Liver (tissue), 9 donors: ENCODE results near the gene SRGAP3. TPM values are rescaled to one million over a fixed set of nuclear protein-coding genes. Genes with fewer than 3 reads are reported as not detected.

Experiments used
- DNase-seq: peaks from one replicate; pipeline ENCODE4 v3.0.0-alpha.2; 2017; ENCODE audit warnings: low spot score
- H3K27ac ChIP-seq, 2 donors: one replicate each; pipeline ENCODE4 v1.7.0; 2013; ENCODE audit warnings: inconsistent platforms in 2 of 2, low read length in 2 of 2, control low read depth in 1 of 2, low read depth in 1 of 2, mild to moderate bottlenecking in 1 of 2
- H3K27me3 ChIP-seq, 4 donors: one replicate each; pipeline versions ENCODE4 v1.6.1 to v1.7.0; 2013; ENCODE audit warnings: low read length in 3 of 4, inconsistent platforms in 1 of 4, mild to moderate bottlenecking in 1 of 4, moderate library complexity in 1 of 4; ENCODE audit not compliant: control insufficient read depth in 4 of 4, insufficient read depth in 4 of 4
- H3K36me3 ChIP-seq, 4 donors: one replicate each; pipeline versions ENCODE4 v1.6.1 to v1.7.0; 2013; ENCODE audit warnings: low read length in 3 of 4, mild to moderate bottlenecking in 3 of 4, low read depth in 1 of 4, moderate library complexity in 1 of 4; ENCODE audit not compliant: control insufficient read depth in 4 of 4, insufficient read depth in 3 of 4
- H3K4me1 ChIP-seq, 4 donors: one replicate each; pipeline versions ENCODE4 v1.6.1 to v1.7.0; 2013; ENCODE audit warnings: low read length in 3 of 4, mild to moderate bottlenecking in 3 of 4, moderate library complexity in 1 of 4; ENCODE audit not compliant: control insufficient read depth in 4 of 4, insufficient read depth in 4 of 4
- H3K4me3 ChIP-seq, 3 donors: one replicate each; pipeline versions ENCODE4 v1.6.1 to v1.7.0; 2013; ENCODE audit warnings: low read length in 3 of 3, control low read depth in 1 of 3, low read depth in 1 of 3, mild to moderate bottlenecking in 1 of 3
- H3K9ac ChIP-seq, 2 donors: one replicate each; pipeline ENCODE4 v1.7.0; 2013; ENCODE audit warnings: low read length in 2 of 2, mild to moderate bottlenecking in 2 of 2, moderate library complexity in 2 of 2, control low read depth in 1 of 2, low read depth in 1 of 2
- H3K9me3 ChIP-seq, 4 donors: one replicate each; pipeline versions ENCODE4 v1.6.1 to v1.7.0; 2013; ENCODE audit warnings: low read length in 3 of 4; ENCODE audit not compliant: control insufficient read depth in 4 of 4
- ATF3 ChIP-seq: IDR thresholded peaks from 2 replicates; pipeline ENCODE4 v1.6.1; 2016; ENCODE audit warnings: antibody characterized with exemption
- EGR1 ChIP-seq, 2 donors: IDR thresholded peaks; 2 replicates each; pipeline ENCODE4 v1.6.1; 2016 to 2018; ENCODE audit warnings: antibody characterized with exemption in 2 of 2, low read depth in 2 of 2
- FOXA1 ChIP-seq: IDR thresholded peaks from 2 replicates; pipeline ENCODE4 v1.6.1; 2016; ENCODE audit warnings: antibody characterized with exemption
- FOXA2 ChIP-seq: IDR thresholded peaks from 2 replicates; pipeline ENCODE4 v1.6.1; 2016; ENCODE audit warnings: antibody characterized with exemption
- HNF4G ChIP-seq: IDR thresholded peaks from 2 replicates; pipeline ENCODE4 v1.6.1; 2016; ENCODE audit warnings: antibody characterized with exemption
- JUND ChIP-seq, 2 donors: IDR thresholded peaks; 2 replicates each; pipeline ENCODE4 v1.6.1; 2016; ENCODE audit warnings: antibody characterized with exemption in 2 of 2
- REST ChIP-seq: IDR thresholded peaks from 2 replicates; pipeline ENCODE4 v1.6.1; 2016; ENCODE audit warnings: antibody characterized with exemption, mild to moderate bottlenecking
- RXRA ChIP-seq, 2 donors: IDR thresholded peaks; 2 replicates each; pipeline ENCODE4 v1.6.1; 2017 to 2018; ENCODE audit warnings: antibody characterized with exemption in 2 of 2, mild to moderate bottlenecking in 1 of 2
- TAF1 ChIP-seq: conservative IDR thresholded peaks from 2 replicates; pipeline ENCODE4 v1.6.1; 2016; ENCODE audit warnings: antibody characterized with exemption, mild to moderate bottlenecking
- YY1 ChIP-seq: IDR thresholded peaks from 2 replicates; pipeline ENCODE4 v1.6.1; 2016; ENCODE audit warnings: antibody characterized with exemption, mild to moderate bottlenecking
- WGBS: extraction: QIAGEN DNeasy Blood & Tissue Kit; methylation state at CpG from one replicate; pipeline ENCODE4 v1.1.7; 2013; 5-methylcytosine and 5-hydroxymethylcytosine counted together
- polyA plus RNA-seq, 2 donors: library from polyadenylated mRNA; stranded (reverse) in 1 of 2; unstranded in 1 of 2; fragments of 200-250 nt in 1 of 2; fragments of >200 nt in 1 of 2; fragmentation: Nextera tagmentation in 1 of 2; extraction: Ambion mirVana in 1 of 2; gene quantifications; one replicate each; pipeline versions ENCODE4 v1.2.1 to v1.2.3, GENCODE V29; 2013 to 2015
- total RNA-seq, 2 donors: library from RNA; depleted of rRNA; stranded (reverse); fragments of >200 nt; gene quantifications; one replicate each; pipeline ENCODE4 v1.2.3, GENCODE V29; 2014
- TF ChIP-seq, protein P1 (sequence below): fragments of 150-350 bp; IDR thresholded peaks from 2 replicates; pipeline ENCODE4 v1.5.1; 2017; ENCODE audit warnings: improper control_type of control experiment, low read depth, low read length; ENCODE audit not compliant: missing input control
- TF ChIP-seq, protein P2 (sequence below): IDR thresholded peaks from 2 replicates; pipeline ENCODE4 v1.6.1; 2016; ENCODE audit warnings: antibody characterized with exemption
- donor health status: healthy.
- donor health status: healthy.
- donor health status: healthy.
- donor health status: healthy.
- donor health status: healthy.

SRGAP3 gene
- total and polyA plus RNA-seq, 4 donors: 0.61 to 4.2 (median 1.6) TPM

DNA sequence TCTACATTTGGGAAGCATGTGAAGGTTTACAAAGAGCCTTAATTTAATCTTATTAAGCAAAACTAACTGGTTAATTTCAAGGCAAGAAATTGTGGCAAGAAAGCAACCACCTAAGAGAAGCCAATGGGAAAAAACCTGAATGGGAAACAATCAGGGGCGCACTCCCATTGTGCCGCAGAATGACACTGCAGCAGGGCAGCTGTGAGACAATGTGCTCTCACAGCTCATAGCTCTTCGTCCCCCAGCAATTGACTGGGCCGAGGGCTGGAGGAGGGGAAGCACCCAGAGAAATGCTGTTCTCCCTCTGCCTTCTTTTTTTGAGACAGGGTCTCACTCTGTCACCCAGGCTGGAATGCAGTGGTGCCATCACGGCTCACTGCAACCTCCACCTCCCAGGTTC is 192.9 kb downstream of the SRGAP3 start:
- Histone ChIP-seq H3K9me3 (no peaks in the 10 kb centered on the region), H3K36me3 (no peaks in the 10 kb centered on the region), H3K9ac (no peak overlapping the region), H3K4me3 (no peak overlapping the region), H3K27me3 (no peaks in the 10 kb centered on the region), H3K4me1 (no peaks in the 10 kb centered on the region), H3K27ac (no peak overlapping the region)
- DNase-seq: no peak
- TF ChIP-seq FOXA1: no peak
- TF ChIP-seq YY1: no peak
- TF ChIP-seq HNF4G: no peak
- TF ChIP-seq, protein P1, sequence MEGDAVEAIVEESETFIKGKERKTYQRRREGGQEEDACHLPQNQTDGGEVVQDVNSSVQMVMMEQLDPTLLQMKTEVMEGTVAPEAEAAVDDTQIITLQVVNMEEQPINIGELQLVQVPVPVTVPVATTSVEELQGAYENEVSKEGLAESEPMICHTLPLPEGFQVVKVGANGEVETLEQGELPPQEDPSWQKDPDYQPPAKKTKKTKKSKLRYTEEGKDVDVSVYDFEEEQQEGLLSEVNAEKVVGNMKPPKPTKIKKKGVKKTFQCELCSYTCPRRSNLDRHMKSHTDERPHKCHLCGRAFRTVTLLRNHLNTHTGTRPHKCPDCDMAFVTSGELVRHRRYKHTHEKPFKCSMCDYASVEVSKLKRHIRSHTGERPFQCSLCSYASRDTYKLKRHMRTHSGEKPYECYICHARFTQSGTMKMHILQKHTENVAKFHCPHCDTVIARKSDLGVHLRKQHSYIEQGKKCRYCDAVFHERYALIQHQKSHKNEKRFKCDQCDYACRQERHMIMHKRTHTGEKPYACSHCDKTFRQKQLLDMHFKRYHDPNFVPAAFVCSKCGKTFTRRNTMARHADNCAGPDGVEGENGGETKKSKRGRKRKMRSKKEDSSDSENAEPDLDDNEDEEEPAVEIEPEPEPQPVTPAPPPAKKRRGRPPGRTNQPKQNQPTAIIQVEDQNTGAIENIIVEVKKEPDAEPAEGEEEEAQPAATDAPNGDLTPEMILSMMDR: no peak
- WGBS: 76% methylated on average over 5 of the region's 5 CpGs

GRCh38 chr3:9047452-9048346 is 201.7 kb downstream of the SRGAP3 start:
- H3K4me1 ChIP-seq: no peaks in the 10 kb centered on the region
- H3K36me3 ChIP-seq: peaks cover 0 to 3% (median 0%) of the 10 kb centered on the region in 4 donors
- 92% methylated on average over 20 of the region's 20 CpGs for WGBS
- no peak overlapping the region for H3K4me3 ChIP-seq
- DNase-seq: no peak
- no peak overlapping the region for H3K9ac ChIP-seq
- H3K27ac ChIP-seq: no peak overlapping the region
- H3K27me3 ChIP-seq: no peaks in the 10 kb centered on the region
- no peaks in the 10 kb centered on the region for H3K9me3 ChIP-seq
- no peak for TF ChIP-seq JUND (IDR thresholded peaks at IDR 0.05)

- H3K27me3 ChIP-seq: no peaks in the 10 kb centered on the region
- H3K27ac ChIP-seq: no peak overlapping the region
- peaks cover 0 to under 1% (median 0%) of the 10 kb centered on the region in 4 donors for H3K36me3 ChIP-seq
- DNase-seq: no peak
- TF ChIP-seq TAF1 (no peak), FOXA2 (no peak), JUND (IDR thresholded peaks at IDR 0.05) (no peak), FOXA1 (no peak), RXRA (IDR thresholded peaks at IDR 0.05) (no peak), ATF3 (no peak), EGR1 (IDR thresholded peaks at IDR 0.05; ENCODE audit: low read depth in 2 of 2) (no peak)
- TF ChIP-seq, protein P2, sequence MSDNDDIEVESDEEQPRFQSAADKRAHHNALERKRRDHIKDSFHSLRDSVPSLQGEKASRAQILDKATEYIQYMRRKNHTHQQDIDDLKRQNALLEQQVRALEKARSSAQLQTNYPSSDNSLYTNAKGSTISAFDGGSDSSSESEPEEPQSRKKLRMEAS: no peak
- no peaks in the 10 kb centered on the region for H3K9me3 ChIP-seq
- WGBS: 89% methylated on average over 7 of the region's 7 CpGs
- H3K4me3 ChIP-seq: no peak overlapping the region
- no peak overlapping the region for H3K9ac ChIP-seq
- no peaks in the 10 kb centered on the region for H3K4me1 ChIP-seq
Observed at GRCh38 chr3:9045371-9045770, 204.1 kb downstream of the SRGAP3 start.

DNA sequence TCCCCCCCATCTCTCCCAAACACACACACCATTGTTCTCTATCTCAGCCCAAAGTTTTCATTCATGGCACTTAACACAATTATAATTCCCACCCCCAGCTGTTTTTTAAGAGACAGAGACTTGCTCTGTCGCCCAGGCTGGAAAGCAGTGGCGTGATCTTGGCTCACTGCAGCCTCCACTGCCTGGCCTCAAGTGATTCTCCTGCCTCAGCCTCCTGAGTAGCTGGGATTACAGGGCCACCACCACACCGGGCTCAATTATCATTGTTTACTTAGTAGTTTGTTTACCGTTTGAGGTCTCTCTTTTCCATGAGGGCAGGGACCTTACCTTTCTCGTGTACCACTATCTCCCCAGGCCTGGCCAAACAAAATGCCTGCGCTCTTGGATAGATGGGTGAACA is 206.4 kb downstream of the SRGAP3 start:
- Histone ChIP-seq H3K4me3 (no peak overlapping the region), H3K4me1 (no peaks in the 10 kb centered on the region)
- 75% methylated on average over 6 of the region's 6 CpGs for WGBS

More for the DNA sequence above, 206.4 kb downstream of the SRGAP3 start:
- no peaks in the 10 kb centered on the region for H3K9me3 ChIP-seq
- no peaks in the 10 kb centered on the region for H3K27me3 ChIP-seq
- DNase-seq: no peak
- no peak overlapping the region for H3K9ac ChIP-seq
- H3K27ac ChIP-seq: no peak overlapping the region
- H3K36me3 ChIP-seq: no peaks in the 10 kb centered on the region
- TF ChIP-seq ATF3 (no peak), HNF4G (no peak), REST (no peak), FOXA2 (no peak), FOXA1 (no peak)
- TF ChIP-seq, protein P2: no peak
